Spleen (tissue), 11 donors: ENCODE data around the gene RSAD1. TPM values are rescaled to one million over a fixed set of nuclear protein-coding genes. Genes with fewer than 3 reads are reported as not detected.

Experiments used
- DNase-seq: peaks from one replicate; pipeline ENCODE4 v3.0.0-alpha.2; 2020
- H3K27ac ChIP-seq, 8 donors: fragments of 200-600 bp; sonication (generic) in 7 of 8; 1 replicate in 4 of 8; 2 replicates in 4 of 8; pipeline versions ENCODE4 v1.5.0 to v1.8.0; 2016 to 2021; ENCODE audit warnings: inconsistent platforms in 4 of 8, mild to moderate bottlenecking in 4 of 8, moderate library complexity in 1 of 8
- H3K27me3 ChIP-seq, 7 donors: fragments of 200-600 bp; sonication (generic) in 6 of 7; replicated peaks in 1 of 7; 1 replicate in 4 of 7; 2 replicates in 3 of 7; pipeline versions ENCODE4 v1.5.0 to v1.8.0; 2016 to 2021; ENCODE audit warnings: inconsistent platforms in 3 of 7, mild to moderate bottlenecking in 1 of 7
- H3K36me3 ChIP-seq, 6 donors: fragments of 200-600 bp; sonication (generic) in 5 of 6; 1 replicate in 4 of 6; 2 replicates in 2 of 6; pipeline versions ENCODE4 v1.5.0 to v1.8.0; 2016 to 2021; ENCODE audit warnings: inconsistent platforms in 2 of 6
- H3K4me1 ChIP-seq, 6 donors: fragments of 200-600 bp; sonication (generic) in 5 of 6; 1 replicate in 3 of 6; 2 replicates in 3 of 6; pipeline versions ENCODE4 v1.5.0 to v1.8.0; 2016 to 2021; ENCODE audit warnings: inconsistent platforms in 3 of 6
- H3K4me3 ChIP-seq, 8 donors: fragments of 200-600 bp; sonication (generic) in 7 of 8; 1 replicate in 4 of 8; 2 replicates in 4 of 8; pipeline versions ENCODE4 v1.5.0 to v1.8.0; 2016 to 2021; ENCODE audit warnings: inconsistent platforms in 4 of 8, mild to moderate bottlenecking in 4 of 8, moderate library complexity in 2 of 8
- H3K9me3 ChIP-seq, 8 donors: fragments of 200-600 bp; sonication (generic) in 7 of 8; 1 replicate in 4 of 8; 2 replicates in 4 of 8; pipeline versions ENCODE4 v1.5.0 to v1.8.0; 2016 to 2021; ENCODE audit warnings: inconsistent platforms in 4 of 8
- POLR2A ChIP-seq, 3 donors: fragments of 450-650 bp; IDR thresholded peaks; one replicate each; pipeline ENCODE4 v1.5.1; 2017; ENCODE audit warnings: antibody characterized with exemption in 3 of 3, mild to moderate bottlenecking in 1 of 3
- POLR2AphosphoS5 ChIP-seq, 3 donors: sonication (generic); formaldehyde crosslinking; IDR thresholded peaks; one replicate each; pipeline ENCODE4 v1.5.1; 2017; ENCODE audit warnings: antibody characterized with exemption in 3 of 3
- WGBS, 5 donors: extraction: QIAGEN DNeasy Blood & Tissue Kit in 3 of 5; methylation state at CpG; one replicate each; pipeline versions ENCODE4 v1.1.5 to v1.1.7; 2013 to 2018; 5-methylcytosine and 5-hydroxymethylcytosine counted together
- intact Hi-C: fragments of 100-400 bp; cut with DNase I; formaldehyde crosslinking; loops from one replicate; pipeline ENCODE4 v1.15.0; 2023; ENCODE audit warnings: low total_unique reads
- polyA plus RNA-seq, 3 donors: library from polyadenylated mRNA; stranded (reverse); fragments of 200-250 nt; gene quantifications; one replicate each; pipeline ENCODE4 v1.2.1, GENCODE V29; 2013
- total RNA-seq, 7 donors: library from RNA; depleted of rRNA in 3 of 7; stranded (reverse); fragments of >200 nt in 3 of 7; fragmentation: NEBNext Ultra II Directional in 4 of 7; extraction: Animal tissue kit (Norgen Biotek cat#: 25700) in 4 of 7; gene quantifications; one replicate each; pipeline versions ENCODE4 v1.1.0 to v1.2.1, GENCODE V29; 2016 to 2021
- TF ChIP-seq, protein P1 (sequence below), 11 experiments: fragments of 200-600 bp in 7 of 11; fragments of 450-650 bp in 4 of 11; sonication (generic) in 4 of 11; IDR thresholded peaks in 8 of 11; conservative IDR thresholded peaks in 3 of 11; 1 replicate in 7 of 11; 2 replicates in 4 of 11; pipeline versions ENCODE4 v1.4.0 to v1.8.0; 2016 to 2021; ENCODE audit warnings: antibody characterized with exemption in 11 of 11, inconsistent platforms in 4 of 11, mild to moderate bottlenecking in 1 of 11
- donor health status: healthy with polysubstance abuse.
- donor health status: DM: no; HTN: no; CAD: no; lungs with moderate emphysema.
- donor health status: DM: no; HTN: no; CAD: no.
- donor health status: Bipolar disorder and iron deficiency.
- donor health status: healthy.
- donor health status: DM: no; HTN: no; CAD: no.
- donor health status: DM: yes; HTN: yes; CAD: no.

Gene RSAD1
- total and polyA plus RNA-seq, 10 donors = 24.1 to 56.2 (median 38.8) TPM

DNA sequence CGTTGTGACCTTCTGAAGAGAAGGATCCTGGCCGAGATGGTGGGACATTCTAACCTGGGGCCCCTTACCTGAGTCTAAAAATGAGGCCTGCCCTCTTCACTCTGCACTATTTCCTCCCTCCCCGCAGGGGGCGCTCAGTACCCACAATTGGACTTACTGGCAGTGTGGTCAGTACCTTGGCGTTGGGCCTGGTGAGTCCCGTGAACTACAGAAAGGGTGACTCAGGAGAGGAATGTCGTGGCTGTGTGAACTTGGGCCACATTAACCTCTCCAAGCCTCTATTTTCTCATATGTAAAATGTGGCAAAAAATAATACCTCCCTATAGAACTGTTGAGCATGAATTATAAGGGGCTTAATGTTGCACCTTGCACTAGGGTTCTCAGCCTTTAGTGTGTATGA is 3.9 kb downstream of the RSAD1 start:
- intact Hi-C loops = no loop called here
- TF ChIP-seq POLR2AphosphoS5 (IDR thresholded peaks at IDR 0.05) (peak in 2 of 3 donors; percentile 43 to 80), POLR2A (IDR thresholded peaks at IDR 0.05) (no peak)
- TF ChIP-seq, protein P1, sequence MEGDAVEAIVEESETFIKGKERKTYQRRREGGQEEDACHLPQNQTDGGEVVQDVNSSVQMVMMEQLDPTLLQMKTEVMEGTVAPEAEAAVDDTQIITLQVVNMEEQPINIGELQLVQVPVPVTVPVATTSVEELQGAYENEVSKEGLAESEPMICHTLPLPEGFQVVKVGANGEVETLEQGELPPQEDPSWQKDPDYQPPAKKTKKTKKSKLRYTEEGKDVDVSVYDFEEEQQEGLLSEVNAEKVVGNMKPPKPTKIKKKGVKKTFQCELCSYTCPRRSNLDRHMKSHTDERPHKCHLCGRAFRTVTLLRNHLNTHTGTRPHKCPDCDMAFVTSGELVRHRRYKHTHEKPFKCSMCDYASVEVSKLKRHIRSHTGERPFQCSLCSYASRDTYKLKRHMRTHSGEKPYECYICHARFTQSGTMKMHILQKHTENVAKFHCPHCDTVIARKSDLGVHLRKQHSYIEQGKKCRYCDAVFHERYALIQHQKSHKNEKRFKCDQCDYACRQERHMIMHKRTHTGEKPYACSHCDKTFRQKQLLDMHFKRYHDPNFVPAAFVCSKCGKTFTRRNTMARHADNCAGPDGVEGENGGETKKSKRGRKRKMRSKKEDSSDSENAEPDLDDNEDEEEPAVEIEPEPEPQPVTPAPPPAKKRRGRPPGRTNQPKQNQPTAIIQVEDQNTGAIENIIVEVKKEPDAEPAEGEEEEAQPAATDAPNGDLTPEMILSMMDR (IDR thresholded peaks at IDR 0.05 in 8 of 11, conservative IDR thresholded peaks at IDR 0.05 in 3 of 11) = peak; percentile 44 to 86 (median 79)
- Histone ChIP-seq H3K4me1 (peaks cover 18 to 49% (median 42%) of the 10 kb centered on the region in 6 donors), H3K4me3 (no peak overlapping the region), H3K9me3 (no peaks in the 10 kb centered on the region), H3K36me3 (peaks cover 0 to 60% (median 35%) of the 10 kb centered on the region in 6 donors), H3K27me3 (no peaks in the 10 kb centered on the region), H3K27ac (peak overlapping the region in 4 of 8 donors; percentile 34 to 50 (median 50))
- peak; percentile 93 for DNase-seq
- WGBS, 5 donors = 14 to 36% (median 21%) methylated on average over 7 of the region's 7 CpGs

- Histone ChIP-seq H3K27me3 (no peaks in the 10 kb centered on the region), H3K36me3 (peaks cover 0 to 65% (median 35%) of the 10 kb centered on the region in 6 donors), H3K27ac (no peak overlapping the region), H3K4me3 (no peak overlapping the region), H3K4me1 (peaks cover 15 to 45% (median 35%) of the 10 kb centered on the region in 6 donors), H3K9me3 (no peaks in the 10 kb centered on the region)
- DNase-seq = peak; percentile 50
- no peak for TF ChIP-seq POLR2AphosphoS5 (IDR thresholded peaks at IDR 0.05)
- 82 to 98% (median 93%) methylated on average over 5 of the region's 5 CpGs for WGBS, 5 donors
- intact Hi-C loops = no loop called here
These were observed 4.6 kb downstream of the RSAD1 start for GRCh38 chr17:50483266-50483665.

DNA sequence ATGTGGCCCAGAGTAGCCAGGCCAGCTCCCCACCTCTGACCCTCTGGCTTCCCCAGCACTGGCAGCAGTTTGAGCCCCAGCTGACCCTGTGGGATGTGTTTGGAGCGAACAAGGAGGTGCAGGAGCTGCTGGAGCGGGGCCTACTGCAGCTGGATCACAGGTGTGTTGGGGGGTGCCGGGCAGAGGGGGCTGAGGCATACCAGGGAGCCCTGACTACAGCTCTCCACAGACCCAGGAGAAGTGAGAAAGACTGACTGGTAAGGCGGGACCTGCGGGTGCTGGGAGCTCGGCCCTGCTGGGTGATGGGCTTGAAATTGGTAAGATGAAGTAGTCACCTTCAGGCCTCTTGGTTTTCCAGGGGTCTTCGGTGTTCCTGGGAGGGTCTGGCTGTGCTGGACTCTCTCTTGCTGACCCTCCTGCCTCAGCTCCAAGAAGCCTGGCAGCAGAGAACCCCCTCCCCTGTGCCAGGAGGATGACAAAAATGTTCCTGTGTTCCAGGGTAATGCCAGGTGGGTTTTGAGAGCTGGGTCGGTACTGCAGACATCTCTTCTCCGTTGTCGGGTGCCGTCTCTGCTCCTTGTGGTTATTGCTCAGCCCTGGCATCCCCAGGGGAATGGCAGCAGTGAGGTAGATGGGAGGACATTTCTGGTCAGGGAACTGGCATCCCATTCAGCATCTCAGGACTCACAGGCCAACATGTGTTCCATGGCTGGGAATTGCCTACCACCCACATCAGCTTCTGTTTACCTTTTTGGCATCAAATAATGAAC is 5.9 kb downstream of the RSAD1 start:
- no peak overlapping the region for H3K27ac ChIP-seq
- no peak overlapping the region for H3K4me3 ChIP-seq
- H3K27me3 ChIP-seq = no peaks in the 10 kb centered on the region
- H3K36me3 ChIP-seq = peaks cover 0 to 65% (median 35%) of the 10 kb centered on the region in 6 donors
- TF ChIP-seq POLR2AphosphoS5 (IDR thresholded peaks at IDR 0.05) = no peak
- TF ChIP-seq, protein P1 (IDR thresholded peaks at IDR 0.05 in 8 of 11, conservative IDR thresholded peaks at IDR 0.05 in 3 of 11) = no peak
- TF ChIP-seq POLR2A (IDR thresholded peaks at IDR 0.05) = no peak
- peak; percentile 70 for DNase-seq
- H3K4me1 ChIP-seq = peaks cover 10 to 34% (median 30%) of the 10 kb centered on the region in 6 donors
- intact Hi-C loops = no loop called here
- no peaks in the 10 kb centered on the region for H3K9me3 ChIP-seq
- 95 to 98% (median 96%) methylated on average over 11 of the region's 11 CpGs for WGBS, 5 donors

DNA sequence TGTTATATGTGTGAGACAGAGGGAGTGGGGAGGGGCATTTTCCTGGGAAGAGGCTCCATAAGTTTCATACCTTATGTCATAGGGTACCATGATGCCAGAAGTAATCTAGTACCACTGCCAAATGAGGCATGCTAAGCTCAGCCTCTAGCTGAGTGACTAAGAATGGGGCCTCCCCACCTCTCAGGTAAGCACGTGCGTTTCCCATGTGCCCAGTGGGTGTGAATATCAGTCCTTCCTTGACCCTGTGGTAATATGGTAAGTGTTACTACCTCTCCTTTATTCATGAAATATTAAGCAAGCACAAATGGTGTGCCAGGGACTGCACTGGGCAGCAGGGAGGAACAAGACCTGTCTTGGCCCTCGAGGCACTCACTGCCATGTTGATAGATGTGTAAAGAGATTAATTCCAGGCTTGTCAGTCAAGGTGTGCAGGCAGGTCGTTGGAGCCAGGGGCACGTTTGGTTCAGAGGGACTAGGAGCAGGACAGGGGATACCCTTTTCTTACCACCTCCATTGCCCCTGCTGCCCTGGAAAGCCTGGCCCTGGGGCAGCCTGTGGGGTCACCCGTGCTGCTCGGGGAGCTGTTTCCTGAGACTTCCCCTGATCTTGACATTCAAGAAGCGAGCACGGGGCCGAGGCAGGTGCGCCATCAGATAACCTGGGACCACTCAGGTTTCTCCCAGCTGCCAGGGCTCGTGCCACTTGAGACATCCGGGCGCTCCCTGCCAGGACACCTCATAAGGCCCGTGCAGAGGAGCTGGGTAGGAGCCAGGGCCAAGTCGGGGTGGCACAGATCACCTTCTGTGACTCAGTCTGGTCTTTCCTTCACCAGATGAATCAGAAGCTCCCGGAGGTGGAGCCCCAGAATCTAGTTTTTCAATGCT is 8.8 kb downstream of the RSAD1 start:
- DNase-seq = peak; percentile 57
- H3K27ac ChIP-seq = no peak overlapping the region
- peaks cover 0 to 5% (median 4%) of the 10 kb centered on the region in 6 donors for H3K4me1 ChIP-seq
- H3K36me3 ChIP-seq = peaks cover 0 to 52% (median 29%) of the 10 kb centered on the region in 6 donors
- no peak overlapping the region for H3K4me3 ChIP-seq
- no peaks in the 10 kb centered on the region for H3K27me3 ChIP-seq
- peak in 1 of 3 donors; percentile 27 for TF ChIP-seq POLR2AphosphoS5 (IDR thresholded peaks at IDR 0.05)
- TF ChIP-seq, protein P1 (IDR thresholded peaks at IDR 0.05 in 8 of 11, conservative IDR thresholded peaks at IDR 0.05 in 3 of 11) = no peak
- WGBS, 5 donors = 85 to 91% (median 87%) methylated on average over 8 to 17 of the region's 17 CpGs
- intact Hi-C loops = no loop called here
- no peaks in the 10 kb centered on the region for H3K9me3 ChIP-seq
